Activated CD4-positive, alpha-beta T cell treated with anti-CD3 and anti-CD28 coated beads, Interleukin-2, Interleukin-6, amounts not matched to agents 100 ng/mL and 50 ng/mL, durations not matched to agents 16 hours and 8 hours (primary cell): ENCODE results near the gene LOXL1.

ENCODE experiments used
- DNase-seq: peaks from one replicate; pipeline ENCODE4 v3.0.0-alpha.2; 2020

LOXL1 gene, protein sequence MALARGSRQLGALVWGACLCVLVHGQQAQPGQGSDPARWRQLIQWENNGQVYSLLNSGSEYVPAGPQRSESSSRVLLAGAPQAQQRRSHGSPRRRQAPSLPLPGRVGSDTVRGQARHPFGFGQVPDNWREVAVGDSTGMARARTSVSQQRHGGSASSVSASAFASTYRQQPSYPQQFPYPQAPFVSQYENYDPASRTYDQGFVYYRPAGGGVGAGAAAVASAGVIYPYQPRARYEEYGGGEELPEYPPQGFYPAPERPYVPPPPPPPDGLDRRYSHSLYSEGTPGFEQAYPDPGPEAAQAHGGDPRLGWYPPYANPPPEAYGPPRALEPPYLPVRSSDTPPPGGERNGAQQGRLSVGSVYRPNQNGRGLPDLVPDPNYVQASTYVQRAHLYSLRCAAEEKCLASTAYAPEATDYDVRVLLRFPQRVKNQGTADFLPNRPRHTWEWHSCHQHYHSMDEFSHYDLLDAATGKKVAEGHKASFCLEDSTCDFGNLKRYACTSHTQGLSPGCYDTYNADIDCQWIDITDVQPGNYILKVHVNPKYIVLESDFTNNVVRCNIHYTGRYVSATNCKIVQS

DNA sequence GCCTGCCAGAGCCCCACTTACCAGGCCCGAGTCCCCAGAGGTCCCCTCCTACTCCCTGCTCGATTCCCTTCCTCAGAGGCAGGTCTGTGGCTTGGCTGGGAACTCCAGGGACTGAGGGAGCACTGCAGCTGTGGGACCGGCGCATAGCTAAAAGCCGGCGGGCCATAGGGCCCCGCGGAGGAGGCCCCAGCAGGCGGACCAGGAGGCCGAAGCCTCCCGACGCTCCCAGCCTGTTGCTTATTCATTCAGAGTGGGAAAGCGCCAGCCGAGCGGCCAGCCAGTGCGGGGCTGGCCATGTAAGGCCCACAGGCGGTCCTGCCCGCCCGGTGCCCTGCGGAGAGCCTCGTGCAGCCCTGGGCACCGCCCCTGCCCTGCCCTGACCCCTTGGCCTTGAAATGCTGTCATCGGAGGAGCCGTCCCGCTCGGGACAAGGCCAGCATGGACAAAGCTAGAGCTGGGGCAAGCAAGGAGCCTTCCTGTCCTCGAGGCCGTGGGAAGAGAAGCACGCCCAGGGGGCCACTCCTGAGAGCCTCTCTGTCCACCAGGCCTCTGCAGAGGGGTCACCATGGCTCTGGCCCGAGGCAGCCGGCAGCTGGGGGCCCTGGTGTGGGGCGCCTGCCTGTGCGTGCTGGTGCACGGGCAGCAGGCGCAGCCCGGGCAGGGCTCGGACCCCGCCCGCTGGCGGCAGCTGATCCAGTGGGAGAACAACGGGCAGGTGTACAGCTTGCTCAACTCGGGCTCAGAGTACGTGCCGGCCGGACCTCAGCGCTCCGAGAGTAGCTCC lies at the start of gene LOXL1:
LOXL1 (plus strand) TSS at position 244 of the 784 bp plus-strand sequence; CDS start at position 566, 322 bp downstream.
- no peak for DNase-seq

DNA sequence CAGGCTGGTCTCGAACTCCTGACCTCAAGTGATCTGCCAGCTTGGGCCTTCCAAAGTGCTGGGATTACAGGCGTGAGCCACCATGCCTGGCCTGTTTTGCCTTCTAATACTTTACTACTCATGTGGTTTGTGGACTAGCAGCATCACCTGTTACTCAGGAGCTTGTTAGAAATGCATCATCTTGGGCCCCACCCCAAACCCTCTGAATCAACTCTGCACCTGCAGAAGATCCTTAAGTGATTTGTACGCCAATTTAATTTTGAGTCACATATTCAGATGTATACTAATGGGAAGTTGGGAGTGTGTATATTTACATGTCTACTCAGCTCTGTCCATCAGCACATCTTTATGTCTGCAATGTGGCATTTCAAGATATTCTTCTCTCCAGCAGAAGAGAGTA lies 46.8 kb upstream of the LOXL1 start:
- no peak for DNase-seq

DNA sequence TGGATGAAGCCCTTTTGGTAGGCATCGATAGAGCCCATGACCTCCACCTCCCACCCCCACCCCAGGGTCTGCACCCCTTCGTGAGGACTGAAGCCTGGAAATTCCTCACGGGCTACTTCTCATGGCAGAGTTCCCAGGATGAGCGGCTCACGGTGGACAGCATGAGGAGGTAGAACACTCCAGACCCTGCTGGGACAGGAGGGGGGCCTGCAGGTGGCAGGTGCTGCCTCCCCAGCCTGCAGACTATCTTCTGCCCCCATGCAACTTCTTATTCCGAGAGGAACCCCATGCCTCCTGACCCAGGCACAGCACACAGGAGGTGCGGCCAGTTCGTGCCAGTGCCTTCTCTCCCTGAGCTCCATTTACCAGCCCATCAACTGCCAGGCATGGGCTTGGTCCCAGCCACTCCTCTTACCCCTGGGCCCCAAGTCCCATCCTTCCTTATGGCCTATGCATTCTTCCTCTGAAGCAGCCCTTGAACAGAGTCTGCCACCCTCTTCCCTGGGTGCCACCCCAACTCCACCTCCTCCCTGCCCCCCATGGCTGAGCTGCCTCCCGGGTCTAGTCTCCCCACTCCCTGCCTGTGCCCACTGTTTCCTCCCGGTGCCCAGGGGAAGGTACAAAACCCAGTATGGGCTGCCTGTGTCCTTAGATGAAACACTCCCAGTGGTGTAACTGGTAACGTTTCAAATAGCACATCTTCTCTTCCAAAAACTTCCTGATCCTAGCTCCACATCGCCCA lies 44.5 kb upstream of the LOXL1 start:
- DNase-seq = no peak

DNA sequence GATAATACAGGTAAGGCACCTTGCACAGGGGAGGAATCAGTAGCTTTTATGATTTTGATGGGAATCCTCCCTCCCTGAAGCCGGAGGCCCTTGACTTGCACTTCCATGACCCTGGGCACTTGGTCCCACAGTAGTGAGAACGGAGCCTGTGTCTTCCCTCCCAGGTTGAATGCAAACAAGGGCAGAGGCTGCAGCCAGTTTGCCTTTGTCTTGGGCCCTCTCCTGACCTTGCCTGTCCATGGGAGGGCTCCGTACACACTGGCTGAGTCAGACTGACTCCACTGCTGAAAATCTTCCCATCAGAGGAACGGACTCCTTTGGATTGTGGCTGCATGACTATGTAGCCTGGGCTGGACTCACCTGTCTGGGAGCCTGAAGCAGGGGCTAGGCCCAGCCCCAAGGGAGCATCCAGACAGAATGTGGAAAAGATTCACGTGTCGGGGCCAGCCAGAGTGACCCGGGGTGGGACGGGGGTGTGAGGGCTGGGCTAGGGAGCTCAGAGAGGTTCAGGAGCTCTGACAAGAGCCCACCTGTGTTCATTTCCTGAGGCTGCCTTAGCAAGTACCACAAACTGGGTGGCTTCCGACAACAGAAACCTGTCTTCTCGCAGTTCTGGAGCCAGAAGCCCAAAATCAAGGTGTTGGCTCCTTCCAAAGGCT lies 43.4 kb upstream of the LOXL1 start:
- DNase-seq = no peak

DNA sequence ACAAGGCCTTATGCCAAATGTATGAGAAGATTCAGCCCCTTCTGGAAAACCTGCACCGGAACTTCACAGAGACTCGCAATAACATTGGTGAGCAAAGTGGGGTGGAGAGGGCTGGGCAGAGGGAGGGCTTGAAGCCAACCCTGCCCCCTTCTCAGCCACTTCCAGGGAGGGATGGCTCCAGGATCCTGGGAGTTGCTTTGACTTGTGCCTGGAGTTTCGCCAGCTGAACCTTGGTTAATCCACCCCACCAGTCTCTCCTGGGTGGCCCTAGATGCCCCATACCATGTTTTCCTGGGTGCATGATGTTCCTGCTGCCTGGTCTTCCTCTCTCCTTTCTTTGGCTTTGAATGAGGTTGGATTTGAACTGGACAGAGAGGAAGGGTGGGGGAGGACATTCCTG lies 42.1 kb upstream of the LOXL1 start:
- no peak for DNase-seq

DNA sequence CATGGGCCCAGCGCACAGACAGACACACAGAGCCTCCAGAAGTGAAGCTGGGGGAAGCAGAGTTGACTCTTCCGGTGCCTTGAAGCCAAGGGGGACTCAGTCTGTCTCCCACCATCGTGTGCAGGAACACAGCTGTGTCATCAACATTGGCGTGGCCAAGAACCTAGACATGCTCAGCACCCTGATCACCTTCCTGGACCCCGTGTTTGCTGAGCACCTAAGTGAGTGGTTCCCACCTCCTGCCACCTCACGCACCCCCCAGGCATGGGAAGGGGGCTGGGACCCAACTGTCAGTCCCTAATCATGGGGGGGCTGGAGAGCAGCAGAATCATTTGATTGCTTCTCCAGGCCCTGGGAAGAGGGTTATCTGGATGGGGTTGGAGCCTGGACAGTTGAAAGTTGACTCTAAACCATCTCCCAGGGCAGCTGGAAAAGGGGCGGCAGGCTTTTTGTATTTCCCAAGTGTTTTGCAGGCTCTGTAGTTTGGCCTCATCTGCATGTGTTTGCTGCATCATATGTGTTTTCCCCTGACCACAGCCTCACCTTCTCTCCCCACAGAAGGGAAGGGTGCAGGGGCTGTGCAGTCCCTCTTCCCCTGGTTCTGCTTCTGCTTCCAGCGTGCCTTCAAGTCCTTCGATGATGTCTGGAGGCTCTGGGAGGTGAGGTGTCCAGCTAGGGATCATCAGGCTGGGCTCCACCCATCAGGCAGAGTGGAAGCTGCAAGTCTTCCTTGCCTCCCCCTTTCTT lies 40.1 kb upstream of the LOXL1 start:
- no peak for DNase-seq

DNA sequence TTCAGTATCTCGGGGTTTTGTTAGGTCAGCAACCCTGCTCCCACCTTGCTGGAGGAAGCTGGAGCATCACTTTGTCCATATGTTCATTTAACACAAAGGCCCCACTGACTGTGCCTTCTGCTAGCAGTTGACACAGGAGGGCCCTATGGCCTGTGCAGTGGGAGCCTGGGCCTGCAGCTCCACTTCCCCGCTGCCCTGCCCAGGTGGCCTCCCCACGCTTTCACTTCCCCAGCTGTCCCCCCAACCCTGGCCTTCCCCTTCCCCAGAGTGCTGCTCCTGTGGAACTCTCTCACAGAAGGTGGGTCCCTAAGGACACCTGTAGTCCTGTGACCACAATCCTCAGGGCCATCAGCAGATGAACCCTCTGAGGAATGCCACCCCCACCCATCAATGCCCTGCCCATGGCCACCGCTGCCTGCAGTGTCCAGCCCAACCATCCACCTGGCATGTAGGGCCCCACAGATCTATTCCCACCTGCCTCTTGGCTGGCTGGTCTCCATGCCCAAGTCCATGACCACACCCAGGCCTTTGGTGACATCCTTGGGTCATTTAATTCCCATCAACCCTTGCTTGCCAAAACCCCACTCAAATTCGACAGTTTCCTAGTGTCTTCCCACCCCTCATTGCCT lies 39.4 kb upstream of the LOXL1 start:
- no peak for DNase-seq

DNA sequence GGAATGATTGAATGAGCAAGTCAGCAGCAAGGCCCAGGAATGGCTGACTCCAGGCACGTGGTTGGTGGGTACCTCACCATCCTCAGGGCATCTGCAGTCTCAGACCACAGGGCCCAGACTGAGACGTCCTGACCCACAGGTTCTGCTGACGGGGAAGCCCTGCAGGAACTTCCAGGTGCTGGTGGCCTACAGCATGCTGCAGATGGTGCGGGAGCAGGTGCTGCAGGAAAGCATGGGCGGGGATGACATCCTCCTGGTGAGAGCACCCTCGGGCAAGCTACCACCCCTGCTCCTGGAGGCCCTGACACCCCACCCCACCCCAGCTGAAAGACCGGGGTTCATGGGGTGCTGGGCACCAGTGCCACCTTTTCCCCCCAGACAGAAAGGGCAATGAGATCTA lies 38.8 kb upstream of the LOXL1 start:
- no peak for DNase-seq

DNA sequence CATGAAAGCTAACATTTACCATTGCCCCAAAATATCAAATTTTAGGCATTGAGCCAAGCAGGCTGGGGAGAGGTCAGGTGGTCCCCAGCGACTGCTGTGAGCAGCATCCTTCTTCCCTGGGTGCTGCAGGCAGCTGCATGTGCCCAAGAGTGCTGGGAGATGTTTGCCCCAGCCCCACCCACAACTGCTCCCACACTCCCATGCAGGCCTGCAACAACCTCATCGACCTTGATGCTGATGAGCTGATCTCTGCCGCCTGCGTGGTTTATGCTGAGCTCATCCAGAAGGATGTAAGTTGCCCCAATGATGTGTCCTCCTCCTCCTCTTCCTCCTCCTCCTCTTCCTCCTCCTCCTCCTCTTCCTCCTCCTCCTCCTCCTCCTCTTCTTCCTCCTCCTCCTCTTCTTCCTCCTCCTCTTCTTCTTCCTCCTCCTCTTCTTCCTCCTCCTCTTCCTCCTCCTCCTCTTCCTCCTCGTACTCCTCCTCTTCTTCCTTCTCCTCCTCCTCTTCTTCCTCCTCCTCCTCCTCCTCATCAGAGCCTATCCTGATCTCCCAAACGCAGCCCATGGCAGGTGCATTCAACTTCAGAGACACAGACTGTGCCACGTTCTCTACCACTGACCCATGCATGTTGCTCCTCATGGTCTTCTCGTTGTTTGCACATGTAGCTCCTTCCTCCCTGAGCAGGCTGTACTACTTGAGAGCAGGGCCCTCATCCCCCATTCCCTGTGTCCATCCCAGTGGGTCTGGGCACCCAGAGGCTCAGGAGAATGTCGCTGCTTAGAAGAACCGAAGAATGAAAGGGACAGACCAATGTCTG lies 37.8 kb upstream of the LOXL1 start:
- no peak for DNase-seq

DNA sequence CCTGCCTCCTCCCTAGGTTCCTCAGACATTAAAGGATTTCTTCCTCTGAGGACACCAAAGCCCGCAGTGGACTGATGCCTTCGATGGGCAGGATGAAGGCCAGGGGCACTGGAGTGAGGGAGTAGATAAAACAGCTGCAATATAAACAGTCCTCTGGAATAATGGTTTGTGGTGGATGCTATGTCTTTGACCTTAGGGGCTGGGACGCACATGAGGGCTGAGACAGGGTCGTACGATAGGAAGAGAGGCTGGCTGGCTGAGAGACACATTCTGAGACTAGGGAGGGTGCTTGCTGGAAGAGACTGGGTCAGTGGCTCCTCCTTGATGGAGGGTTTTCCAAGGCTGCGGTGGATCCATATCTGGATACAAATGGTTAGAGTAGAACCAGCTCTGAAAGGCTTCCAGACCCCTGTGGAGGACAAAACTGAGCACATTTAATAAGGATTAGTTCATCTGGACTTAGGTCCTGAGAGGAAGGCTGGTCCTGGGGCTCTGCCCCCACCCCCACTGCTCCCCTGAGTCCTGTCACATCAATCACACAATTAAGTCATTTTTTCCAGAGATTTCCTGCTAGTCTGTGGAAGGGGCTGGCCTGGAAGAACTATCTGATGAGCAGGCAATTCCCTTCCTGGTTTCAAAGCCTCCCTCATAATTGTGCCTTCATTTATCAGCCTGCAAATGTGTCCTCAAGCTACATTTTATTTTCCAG lies 37.1 kb upstream of the LOXL1 start:
- no peak for DNase-seq

DNA sequence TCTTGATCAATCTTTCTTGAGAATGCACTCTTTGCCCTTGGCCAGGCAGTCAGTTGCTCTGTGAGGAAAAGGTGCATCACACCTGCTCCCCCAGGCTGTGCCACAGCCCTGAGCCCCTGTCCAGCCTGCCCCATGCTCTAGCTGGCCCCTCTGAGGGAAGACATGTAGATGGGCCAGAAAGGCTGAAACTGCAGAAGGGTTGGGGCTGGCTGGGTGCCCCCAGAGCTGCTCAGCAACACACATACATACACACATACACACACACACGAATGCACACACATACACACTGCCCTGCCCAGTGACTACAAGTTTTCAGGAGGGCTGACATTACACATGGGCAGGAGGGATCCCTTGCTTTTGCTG lies 36.5 kb upstream of the LOXL1 start:
- no peak for DNase-seq

DNA sequence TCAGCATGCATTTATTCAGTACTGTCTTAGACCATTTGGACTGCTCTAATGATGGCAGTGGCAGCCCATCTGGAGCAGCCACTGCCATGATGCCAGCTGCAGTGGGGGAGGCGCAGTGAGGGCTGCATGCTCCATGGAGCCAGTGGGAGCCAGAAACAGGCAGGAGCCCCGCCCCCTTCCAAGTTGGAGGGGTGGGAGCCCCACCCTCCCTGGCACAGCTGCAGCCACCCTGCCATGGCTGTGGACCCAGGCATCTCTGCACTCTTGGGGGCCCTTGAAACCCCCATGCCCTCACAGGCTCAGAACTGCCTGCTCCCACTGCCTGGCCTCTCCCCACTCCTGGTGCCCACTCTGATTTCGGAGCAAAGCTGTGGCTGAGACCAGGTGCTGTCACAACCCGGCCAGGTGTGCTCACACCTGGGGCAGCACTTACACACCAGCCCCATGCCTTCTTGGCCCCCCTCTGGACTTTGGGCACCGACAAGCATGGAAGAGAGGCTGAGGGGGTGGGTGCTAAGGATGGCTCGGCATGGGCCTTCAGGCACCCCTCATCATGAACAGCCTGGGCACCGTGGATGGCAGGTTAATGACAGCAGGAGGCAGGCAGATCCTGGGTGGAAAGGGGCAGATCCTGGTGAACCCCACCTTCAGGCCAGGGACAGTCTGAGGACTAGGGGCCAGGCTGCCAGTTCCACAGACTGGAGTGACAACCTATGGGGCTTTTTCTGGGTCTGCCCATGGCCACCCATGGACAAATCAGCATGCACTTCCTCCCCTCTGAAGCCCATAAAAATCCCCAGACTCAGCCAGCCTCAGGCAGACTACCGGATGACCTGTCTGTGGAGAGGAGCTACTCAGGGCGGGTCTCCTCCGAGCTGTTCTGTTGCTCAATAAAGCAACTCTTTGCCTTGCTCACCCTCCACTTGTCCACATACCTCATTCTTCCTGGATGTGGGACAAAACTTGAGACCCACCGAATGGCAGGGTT lies 34.6 kb upstream of the LOXL1 start:
- DNase-seq = no peak

DNA sequence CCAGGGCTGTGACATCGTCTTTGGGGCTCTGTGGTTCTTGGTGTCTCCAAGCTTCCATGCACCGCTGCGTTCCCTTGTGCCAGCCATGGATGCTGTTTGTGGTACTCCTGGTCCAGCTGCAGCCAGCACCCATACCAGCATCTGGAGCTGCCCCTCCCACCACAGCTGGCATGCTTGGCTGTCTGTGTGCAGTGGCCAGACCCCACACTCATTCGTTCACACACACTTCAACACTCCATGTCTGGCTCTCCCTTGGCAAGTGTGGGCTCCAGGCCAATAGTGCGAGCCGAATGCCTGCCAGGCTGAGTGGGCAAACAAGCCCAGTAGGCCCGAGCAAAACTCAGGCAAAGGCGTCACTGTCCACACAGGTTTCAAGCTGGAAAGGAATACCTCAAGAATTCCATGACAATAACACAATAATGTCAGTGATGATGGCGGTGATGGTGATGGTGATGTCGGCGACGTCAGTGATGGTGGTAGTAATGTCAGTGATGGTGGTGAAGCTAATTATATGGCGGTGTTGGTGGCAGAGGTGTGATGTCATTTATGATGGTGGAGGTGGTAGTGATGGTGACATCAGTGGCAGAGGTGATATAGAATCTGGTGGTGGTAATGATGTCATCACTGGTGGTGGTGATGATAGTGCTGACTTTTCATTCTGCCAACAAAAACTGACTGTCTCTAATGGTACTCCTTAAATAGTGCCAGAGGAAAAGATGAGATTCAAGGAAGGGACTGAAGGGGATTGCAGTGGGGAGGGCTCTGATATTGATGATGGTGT lies 33.6 kb upstream of the LOXL1 start:
- DNase-seq = no peak

DNA sequence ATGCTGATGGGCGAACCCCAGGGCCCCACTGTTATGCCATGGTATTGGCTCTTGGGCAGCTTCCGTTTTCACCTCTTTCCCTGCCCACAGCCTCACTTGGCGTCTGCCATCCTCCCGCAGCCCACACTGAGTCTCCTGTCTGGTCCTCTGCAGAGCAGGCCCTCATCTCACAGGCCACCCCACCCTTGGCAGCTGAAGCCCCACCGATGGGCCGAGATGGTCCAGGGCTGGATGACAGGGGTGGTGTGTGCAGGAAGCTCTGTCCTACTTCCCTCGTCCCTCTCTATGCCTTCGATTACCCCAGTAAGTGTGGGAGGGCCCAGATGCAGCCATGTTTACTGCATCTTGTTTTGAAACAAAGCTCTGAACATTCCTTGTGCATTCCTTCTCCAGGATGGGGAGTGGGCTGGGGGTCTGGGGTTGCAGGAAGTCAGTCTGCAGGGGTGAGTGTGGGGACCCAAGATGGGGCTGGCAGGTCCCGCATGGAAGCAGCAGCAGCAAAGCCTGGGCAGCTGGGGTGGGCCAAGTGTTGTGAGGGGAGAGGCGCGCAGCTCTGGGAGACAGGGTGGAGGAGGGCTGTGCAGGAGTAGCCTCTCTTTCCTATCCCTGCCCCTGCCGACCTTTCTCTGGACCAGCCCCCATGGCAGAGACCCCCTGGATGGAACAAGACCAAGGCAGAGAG lies 32.0 kb upstream of the LOXL1 start:
- no peak for DNase-seq

DNA sequence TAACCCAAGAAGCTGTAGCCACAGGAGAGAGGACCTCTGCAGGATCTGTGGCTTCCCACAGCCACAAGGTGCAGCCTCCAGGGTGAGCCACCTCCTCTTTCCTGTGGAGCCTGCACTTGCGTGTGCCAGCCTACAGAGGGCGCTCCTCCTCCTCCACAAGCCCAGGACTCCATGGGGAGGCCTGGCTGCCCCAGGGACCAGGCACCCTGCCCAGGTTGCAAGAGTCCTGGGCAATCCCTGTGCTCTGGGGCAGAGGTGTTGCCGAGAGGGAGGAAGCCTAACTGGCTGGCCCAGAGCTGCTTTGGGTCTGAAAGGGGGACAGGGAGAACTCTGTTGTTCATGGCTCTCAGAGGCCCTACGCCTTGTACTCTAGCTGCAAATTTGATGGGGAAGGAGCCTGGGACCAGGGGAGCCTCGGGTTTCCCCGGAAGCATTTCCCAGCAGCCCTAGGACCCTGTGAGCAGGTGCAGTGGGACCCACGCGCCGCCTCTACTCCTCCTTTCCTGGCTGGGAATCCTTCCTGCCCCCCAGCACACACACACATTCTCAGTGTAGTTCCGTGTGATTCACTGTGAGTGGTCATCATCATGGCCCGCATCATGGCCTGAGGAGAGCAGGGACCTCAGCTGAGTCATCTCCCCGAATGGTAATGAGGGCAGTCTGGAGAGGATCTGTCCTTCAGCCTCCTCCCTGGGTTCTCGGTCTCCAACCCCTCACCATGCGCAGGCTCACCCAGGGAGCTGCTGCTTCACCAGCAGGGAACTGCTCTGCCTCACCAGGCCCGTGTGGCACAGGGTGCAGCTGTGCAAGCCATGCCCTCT lies 28.6 kb upstream of the LOXL1 start:
- DNase-seq = peak; percentile 79
